Right lobe of liver (tissue), 6 donors: ENCODE data around the gene RASSF4. TPM values are rescaled to one million over a fixed set of nuclear protein-coding genes. Genes with fewer than 3 reads are reported as not detected.

Experiments used
- ATAC-seq, 4 donors: fragments of 200-7000 bp; cut with Tn5 transposase; one replicate each; pipeline ENCODE4 v1.9.1; 2020; ENCODE audit warnings: mild to moderate bottlenecking in 4 of 4, moderate library complexity in 4 of 4
- DNase-seq, 3 donors: peaks; one replicate each; pipeline ENCODE4 v3.0.0-alpha.2; 2020
- H3K27ac ChIP-seq, 3 donors: fragments of 200-600 bp; one replicate each; pipeline ENCODE4 v1.8.0; 2022
- H3K27me3 ChIP-seq, 2 donors: fragments of 200-600 bp; one replicate each; pipeline ENCODE4 v1.8.0; 2022
- H3K36me3 ChIP-seq, 4 donors: fragments of 200-600 bp; sonication (generic) in 1 of 4; one replicate each; pipeline versions ENCODE4 v1.5.1 to v1.8.0; 2017 to 2022; ENCODE audit warnings: control low read depth in 1 of 4
- H3K4me1 ChIP-seq, 4 donors: fragments of 200-600 bp; sonication (generic) in 1 of 4; one replicate each; pipeline versions ENCODE4 v1.5.1 to v1.8.0; 2017 to 2022; ENCODE audit warnings: control low read depth in 1 of 4
- H3K4me3 ChIP-seq, 3 donors: fragments of 200-600 bp; one replicate each; pipeline ENCODE4 v1.8.0; 2022
- H3K9me3 ChIP-seq, 4 donors: fragments of 200-600 bp; sonication (generic) in 1 of 4; one replicate each; pipeline versions ENCODE4 v1.5.1 to v1.8.0; 2017 to 2022; ENCODE audit warnings: control low read depth in 1 of 4
- CTCF ChIP-seq, 4 donors: fragments of 200-600 bp in 3 of 4; fragments of 450-650 bp in 1 of 4; IDR thresholded peaks; one replicate each; pipeline versions ENCODE4 v1.5.1 to v1.8.0; 2016 to 2022; ENCODE audit warnings: antibody characterized with exemption in 4 of 4, mild to moderate bottlenecking in 2 of 4
- POLR2A ChIP-seq: fragments of 450-650 bp; IDR thresholded peaks from one replicate; pipeline ENCODE4 v1.6.1; 2017; ENCODE audit warnings: antibody characterized with exemption, mild to moderate bottlenecking
- WGBS: methylation state at CpG from one replicate; pipeline ENCODE4 v1.1.6; 2018; ENCODE audit warnings: low coverage, low lambda C conversion rate; ENCODE audit not compliant: insufficient coverage; ENCODE audit errors: missing lambda C conversion rate; 5-methylcytosine and 5-hydroxymethylcytosine counted together
- intact Hi-C, 2 donors: fragments of 100-400 bp; cut with DNase I; formaldehyde crosslinking; loops; one replicate each; pipeline versions ENCODE4 v1.11.2 to v1.14.1; 2022
- total RNA-seq, 6 experiments: library from RNA; depleted of rRNA in 2 of 6; stranded (reverse); fragments of >200 nt in 2 of 6; fragmentation: NEBNext Ultra II Directional in 3 of 6; extraction: Animal tissue kit (Norgen Biotek cat#: 25700) in 3 of 6; gene quantifications; one replicate each; pipeline versions ENCODE4 v1.1.0 to v1.2.4, GENCODE V29; 2016 to 2023
- donor health status: DM: no; HTN: yes; CAD: no.
- donor health status: DM: no; HTN: no; CAD: no.
- donor health status: DM: no; HTN: no; CAD: no.
- donor health status: DM: no; HTN: yes; CAD: no.
- donor health status: DM: no; HTN: yes; CAD: no.

The RASSF4 gene
- total RNA-seq, 6 experiments from 2014 or later = 13.6 to 28.5 (median 19.6) TPM

GRCh38 chr10:44970812-44971395 is 11.3 kb downstream of the RASSF4 start:
- Histone ChIP-seq H3K4me3 (no peak overlapping the region), H3K27ac (no peak overlapping the region), H3K4me1 (peaks cover 0 to 52% (median 6%) of the 10 kb centered on the region in 4 donors), H3K9me3 (no peaks in the 10 kb centered on the region), H3K36me3 (peaks cover 0 to 18% (median 0%) of the 10 kb centered on the region in 4 donors), H3K27me3 (no peaks in the 10 kb centered on the region)
- TF ChIP-seq POLR2A (no peak), CTCF (IDR thresholded peaks at IDR 0.05) (no peak)
- ATAC-seq = no peak
- intact Hi-C loops = loop anchor here (5.0 kb wide), 1 partner anchor 39 kb away; no protein-coding TSS in a partner anchor
- no peak for DNase-seq
- 94% methylated on average over 5 of the region's 8 CpGs for WGBS

GRCh38 chr10:44971434-44971833 is 11.8 kb downstream of the RASSF4 start:
- Histone ChIP-seq H3K9me3 (no peaks in the 10 kb centered on the region), H3K4me1 (peaks cover 0 to 54% (median 7%) of the 10 kb centered on the region in 4 donors), H3K27ac (no peak overlapping the region), H3K27me3 (no peaks in the 10 kb centered on the region), H3K36me3 (peaks cover 0 to 18% (median 0%) of the 10 kb centered on the region in 4 donors), H3K4me3 (no peak overlapping the region)
- no peak for TF ChIP-seq CTCF (IDR thresholded peaks at IDR 0.05)
- no peak for TF ChIP-seq POLR2A
- DNase-seq = peak in 1 of 3 donors; percentile 41
- intact Hi-C loops = loop anchor here (5.0 kb wide), 1 partner anchor 39 kb away; no protein-coding TSS in a partner anchor
- WGBS = 100% methylated on average over 4 of the region's 11 CpGs
- ATAC-seq = no peak

- Histone ChIP-seq H3K36me3 (peaks cover 0 to 18% (median 2%) of the 10 kb centered on the region in 4 donors), H3K4me3 (no peak overlapping the region), H3K9me3 (no peaks in the 10 kb centered on the region), H3K27ac (no peak overlapping the region), H3K4me1 (peaks cover 0 to 53% (median 9%) of the 10 kb centered on the region in 4 donors), H3K27me3 (no peaks in the 10 kb centered on the region)
- no peak for DNase-seq
- no peak for ATAC-seq
- intact Hi-C loops = loop anchor here (5.0 kb wide), 1 partner anchor 40 kb away; no protein-coding TSS in a partner anchor
- TF ChIP-seq CTCF (IDR thresholded peaks at IDR 0.05) = no peak
- TF ChIP-seq POLR2A = no peak
- 91% methylated on average over 5 of the region's 12 CpGs for WGBS
These were observed 12.5 kb downstream of the RASSF4 start for GRCh38 chr10:44971935-44972757.

- no peaks in the 10 kb centered on the region for H3K9me3 ChIP-seq
- H3K36me3 ChIP-seq = peaks cover 0 to 18% (median 2%) of the 10 kb centered on the region in 4 donors
- H3K27ac ChIP-seq = no peak overlapping the region
- TF ChIP-seq CTCF (IDR thresholded peaks at IDR 0.05) = no peak
- no peak for TF ChIP-seq POLR2A
- no peak for DNase-seq
- WGBS = 100% methylated on average over 1 of the region's 6 CpGs
- no peaks in the 10 kb centered on the region for H3K27me3 ChIP-seq
- ATAC-seq = no peak
- no peak overlapping the region for H3K4me3 ChIP-seq
- peaks cover 0 to 47% (median 9%) of the 10 kb centered on the region in 4 donors for H3K4me1 ChIP-seq
- intact Hi-C loops = loop anchor here (5.0 kb wide), 1 partner anchor 41 kb away; no protein-coding TSS in a partner anchor
These were observed 13.3 kb downstream of the RASSF4 start for GRCh38 chr10:44972874-44973306.
